GM12892 (cell line): ENCODE measurements around the gene NFKB1.

ENCODE experiments used
- POLR2A ChIP-seq: IDR thresholded peaks from 2 replicates; pipeline ENCODE4 v1.6.1; 2011; ENCODE audit warnings: low read depth, low read length, control low read depth
- TAF1 ChIP-seq: IDR thresholded peaks from 2 replicates; pipeline ENCODE4 v1.6.1; 2011; ENCODE audit warnings: low read depth, mild to moderate bottlenecking, control low read depth, low read length, borderline replicate concordance

- TF ChIP-seq POLR2A (no peak), TAF1 (no peak)
Observed at GRCh38 chr4:102533348-102533747, 32.2 kb downstream of the NFKB1 start.
